ENCODE results near the gene EXTL1.

EXTL1 gene

GRCh38 chr1:25991937-25992688, 29.5 kb upstream of the EXTL1 start:
- no peak for TF ChIP-seq CTCF (IDR thresholded peaks at IDR 0.05; ENCODE audit: insufficient read depth, missing control alignments)
- no peak for DNase-seq (ENCODE audit: insufficient read length, low spot score)
- FAIRE-seq = no peak

GRCh38 chr1:25992689-25993171, 28.8 kb upstream of the EXTL1 start:
- no peak for FAIRE-seq
- no peak for TF ChIP-seq CTCF (IDR thresholded peaks at IDR 0.05; ENCODE audit: insufficient read depth, missing control alignments)
- DNase-seq (ENCODE audit: insufficient read length, low spot score) = no peak

GRCh38 chr1:25993197-25993951, 28.2 kb upstream of the EXTL1 start:
- no peak for FAIRE-seq
- TF ChIP-seq CTCF (IDR thresholded peaks at IDR 0.05; ENCODE audit: insufficient read depth, missing control alignments) = no peak
- DNase-seq (ENCODE audit: insufficient read length, low spot score) = no peak

- FAIRE-seq = no peak
- no peak for TF ChIP-seq CTCF (IDR thresholded peaks at IDR 0.05; ENCODE audit: insufficient read depth, missing control alignments)
- no peak for DNase-seq (ENCODE audit: insufficient read length, low spot score)
Measured at GRCh38 chr1:25994402-25995150, 27.0 kb upstream of the EXTL1 start.

GRCh38 chr1:25996966-25997827, 24.4 kb upstream of the EXTL1 start:
- no peak for TF ChIP-seq CTCF (IDR thresholded peaks at IDR 0.05; ENCODE audit: insufficient read depth, missing control alignments)
- DNase-seq (ENCODE audit: insufficient read length, low spot score) (no peak), FAIRE-seq (no peak)

Measured in D721Med (cell line).